NCI-H524 treated with DMSO at 0.1 percent for 48 hours (cell line): ENCODE measurements around the gene FHDC1.
"Not testable (repeated sequence)": the region's sequence is repeated elsewhere in the genome, so short reads cannot be mapped to it uniquely, and the experiment has no call there.

ENCODE experiments used
- DNase-seq: peaks from one replicate; lab custom pipeline; 2025; lab: John Stamatoyannopoulos, UW

Gene FHDC1, protein sequence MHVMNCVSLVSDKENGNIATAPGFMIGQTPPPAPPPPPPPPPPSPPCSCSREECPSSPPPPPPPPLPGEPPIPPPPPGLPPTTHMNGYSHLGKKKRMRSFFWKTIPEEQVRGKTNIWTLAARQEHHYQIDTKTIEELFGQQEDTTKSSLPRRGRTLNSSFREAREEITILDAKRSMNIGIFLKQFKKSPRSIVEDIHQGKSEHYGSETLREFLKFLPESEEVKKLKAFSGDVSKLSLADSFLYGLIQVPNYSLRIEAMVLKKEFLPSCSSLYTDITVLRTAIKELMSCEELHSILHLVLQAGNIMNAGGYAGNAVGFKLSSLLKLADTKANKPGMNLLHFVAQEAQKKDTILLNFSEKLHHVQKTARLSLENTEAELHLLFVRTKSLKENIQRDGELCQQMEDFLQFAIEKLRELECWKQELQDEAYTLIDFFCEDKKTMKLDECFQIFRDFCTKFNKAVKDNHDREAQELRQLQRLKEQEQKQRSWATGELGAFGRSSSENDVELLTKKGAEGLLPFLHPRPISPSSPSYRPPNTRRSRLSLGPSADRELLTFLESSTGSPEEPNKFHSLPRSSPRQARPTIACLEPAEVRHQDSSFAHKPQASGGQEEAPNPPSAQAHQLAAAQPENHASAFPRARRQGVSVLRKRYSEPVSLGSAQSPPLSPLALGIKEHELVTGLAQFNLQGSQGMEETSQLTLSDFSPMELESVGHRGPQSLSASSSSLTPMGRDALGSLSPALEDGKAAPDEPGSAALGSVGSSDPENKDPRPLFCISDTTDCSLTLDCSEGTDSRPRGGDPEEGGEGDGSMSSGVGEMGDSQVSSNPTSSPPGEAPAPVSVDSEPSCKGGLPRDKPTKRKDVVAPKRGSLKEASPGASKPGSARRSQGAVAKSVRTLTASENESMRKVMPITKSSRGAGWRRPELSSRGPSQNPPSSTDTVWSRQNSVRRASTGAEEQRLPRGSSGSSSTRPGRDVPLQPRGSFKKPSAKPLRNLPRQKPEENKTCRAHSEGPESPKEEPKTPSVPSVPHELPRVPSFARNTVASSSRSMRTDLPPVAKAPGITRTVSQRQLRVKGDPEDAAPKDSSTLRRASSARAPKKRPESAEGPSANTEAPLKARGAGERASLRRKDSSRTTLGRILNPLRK

DNA sequence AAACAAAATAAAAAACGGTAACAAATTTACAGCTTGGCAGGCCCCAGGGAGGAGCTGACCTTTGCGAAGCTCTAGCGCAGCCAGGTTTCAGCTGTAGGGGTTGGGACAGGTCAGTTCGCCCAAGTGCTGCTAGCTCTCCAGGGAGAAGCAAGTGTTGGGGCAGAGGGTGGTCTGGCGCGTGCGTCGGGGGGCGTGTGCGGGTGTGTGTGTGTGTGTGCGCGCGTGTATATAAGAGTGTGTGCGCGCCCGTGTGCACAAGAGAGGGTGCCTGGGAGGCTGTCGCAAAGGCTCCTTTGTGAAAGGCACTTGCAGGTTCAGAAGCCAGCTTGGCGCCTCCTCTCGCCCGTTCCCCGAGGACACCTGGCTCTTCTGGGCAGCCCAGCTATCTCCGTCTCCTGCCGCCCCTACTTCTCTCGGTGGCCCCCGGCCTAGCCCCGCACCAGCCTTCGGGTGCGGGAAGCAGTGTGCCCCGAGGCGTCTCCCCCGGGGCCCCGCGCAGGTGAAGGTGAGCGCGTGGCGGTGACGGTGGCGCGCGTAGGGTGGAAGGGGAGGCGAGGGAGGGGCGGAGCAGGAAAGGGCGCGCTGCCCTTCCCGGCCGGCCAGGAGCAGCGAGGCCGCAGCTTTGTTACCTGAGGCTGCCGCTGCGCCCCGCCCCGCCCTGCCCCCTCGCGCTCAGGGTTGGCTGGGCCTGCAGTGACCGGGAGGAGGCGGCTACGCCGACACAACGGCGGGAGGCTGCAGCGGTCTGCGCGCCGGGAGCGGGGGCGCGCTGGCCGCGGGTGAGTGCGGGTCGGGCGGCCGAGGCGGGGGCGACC, at the start of gene FHDC1:
FHDC1 (plus strand) TSS at position 693 of the 815 bp plus-strand sequence. CDS start 6,735 bp downstream, outside the sequence.
- no peak for DNase-seq

DNA sequence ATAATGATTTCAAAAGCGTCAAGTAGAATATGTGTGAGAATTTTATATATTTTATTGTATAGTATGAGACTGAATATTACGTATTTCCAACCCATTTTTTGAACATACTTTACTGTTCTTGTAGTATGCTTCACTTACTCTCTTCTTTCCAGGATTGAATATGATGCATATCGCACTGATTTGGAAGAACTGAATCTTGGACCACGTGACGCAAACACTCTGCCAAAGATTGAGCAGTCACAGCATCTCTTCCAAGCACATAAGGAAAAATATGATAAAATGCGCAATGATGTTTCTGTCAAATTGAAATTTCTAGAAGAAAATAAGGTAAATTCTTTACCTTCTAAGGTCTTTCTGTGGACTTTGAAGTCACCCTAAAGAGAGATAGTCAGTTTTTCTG, 48.1 kb upstream of the FHDC1 start:
- DNase-seq, result no peak

- no peak for DNase-seq
These were observed 43.1 kb upstream of the FHDC1 start for GRCh38 chr4:152892974-152893373.

DNA sequence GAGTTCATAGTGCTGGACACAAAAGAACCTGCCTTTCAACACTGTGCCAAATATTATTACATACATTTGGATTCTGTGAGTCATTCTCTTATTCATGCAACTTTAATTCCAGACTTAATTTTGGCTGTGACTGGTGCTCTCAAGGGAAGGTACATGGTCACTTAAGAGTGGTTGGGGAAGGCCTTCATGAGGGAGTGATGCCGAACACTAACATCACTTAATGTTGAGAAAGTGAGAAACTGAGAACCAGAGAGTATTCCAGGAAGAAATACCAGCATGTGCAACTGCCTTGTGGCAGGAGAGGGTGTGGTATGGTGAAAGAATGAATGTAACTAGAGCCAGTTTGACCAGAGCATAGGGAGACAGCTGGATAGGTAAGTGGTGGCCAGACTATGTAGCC, 41.5 kb upstream of the FHDC1 start:
- no peak for DNase-seq

DNA sequence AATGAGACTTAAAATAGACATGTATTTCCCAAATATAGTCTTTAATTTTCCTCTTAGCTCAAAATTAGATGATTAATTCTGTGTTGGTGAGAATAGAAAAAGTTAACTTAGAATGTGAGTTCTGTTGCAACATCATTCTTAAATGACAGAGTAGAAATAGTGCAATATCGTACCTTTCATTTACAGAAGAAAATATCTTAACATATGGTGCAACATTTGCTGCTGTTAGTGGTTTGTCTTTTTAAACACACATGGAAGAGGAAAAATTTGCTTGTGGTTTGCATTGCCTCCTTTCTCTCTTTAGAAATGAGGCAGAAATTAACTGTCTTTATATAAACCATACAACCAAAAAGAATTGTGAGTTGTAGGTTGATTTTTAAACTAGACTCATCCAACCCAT, 39.3 kb upstream of the FHDC1 start:
- DNase-seq, result no peak

- not testable (repeated sequence) for DNase-seq
These were observed 38.0 kb upstream of the FHDC1 start for GRCh38 chr4:152898133-152898532.

DNA sequence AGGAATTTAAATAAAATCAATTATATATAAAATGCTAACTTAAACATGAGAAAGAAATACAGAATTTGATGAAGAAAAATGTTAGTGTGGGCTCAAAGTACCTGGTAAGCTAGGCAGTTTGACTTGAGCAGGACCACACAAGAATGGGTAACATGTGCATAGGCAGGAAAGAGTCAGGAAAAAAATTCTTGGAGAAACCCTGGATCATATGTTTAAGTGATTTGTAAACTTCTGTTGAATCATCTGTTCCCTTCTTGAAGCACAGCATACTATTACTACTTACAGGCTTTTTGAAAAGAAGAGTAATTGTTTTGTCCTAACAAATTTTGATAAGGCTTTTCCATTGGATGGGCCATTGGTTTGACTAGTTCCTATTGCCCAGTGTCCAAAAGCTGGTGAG, 37.5 kb upstream of the FHDC1 start:
- no peak for DNase-seq

DNA sequence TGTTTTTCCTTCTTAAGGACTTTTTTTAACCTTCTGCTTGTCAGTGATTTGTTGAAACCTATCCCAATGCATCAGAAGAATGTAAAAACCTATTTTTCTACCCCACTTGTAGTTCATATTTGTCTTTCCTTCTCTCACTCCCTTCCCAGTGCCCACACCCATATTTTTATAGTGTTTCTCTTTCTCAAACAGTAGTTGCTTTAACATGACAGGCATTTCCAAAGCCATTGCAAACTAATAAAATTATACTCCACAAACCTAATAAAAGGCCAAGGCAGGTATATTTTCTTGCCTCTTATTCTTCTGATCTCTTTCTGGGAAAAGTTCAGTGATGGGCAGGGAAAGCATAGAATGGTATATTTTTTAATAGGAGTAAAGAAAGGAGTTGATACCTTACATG, 35.7 kb upstream of the FHDC1 start:
- no peak for DNase-seq

- DNase-seq, result no peak
These were observed 34.9 kb upstream of the FHDC1 start for GRCh38 chr4:152901205-152901604.

DNA sequence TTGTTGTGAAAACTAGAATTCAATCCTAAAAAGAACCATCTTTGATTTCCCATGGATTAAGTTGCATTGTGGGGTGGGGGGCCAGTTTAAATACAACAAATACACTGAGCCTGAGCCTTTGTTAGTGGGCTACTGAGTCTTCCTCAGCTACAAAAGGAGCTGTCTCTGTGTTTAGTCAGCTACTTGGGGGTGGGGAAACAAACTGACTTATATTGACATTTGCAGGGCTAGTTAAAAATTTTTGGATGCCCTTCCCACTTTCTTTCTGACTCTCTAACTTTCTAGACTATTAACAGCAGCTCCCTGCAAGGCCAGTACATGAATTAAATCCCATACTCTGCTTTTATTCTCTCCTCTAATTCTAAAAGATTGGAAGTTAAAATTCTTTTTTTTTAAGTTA, 32.5 kb upstream of the FHDC1 start:
- DNase-seq, result no peak

GRCh38 chr4:152909901-152910300, 26.2 kb upstream of the FHDC1 start:
- DNase-seq, result no peak

DNA sequence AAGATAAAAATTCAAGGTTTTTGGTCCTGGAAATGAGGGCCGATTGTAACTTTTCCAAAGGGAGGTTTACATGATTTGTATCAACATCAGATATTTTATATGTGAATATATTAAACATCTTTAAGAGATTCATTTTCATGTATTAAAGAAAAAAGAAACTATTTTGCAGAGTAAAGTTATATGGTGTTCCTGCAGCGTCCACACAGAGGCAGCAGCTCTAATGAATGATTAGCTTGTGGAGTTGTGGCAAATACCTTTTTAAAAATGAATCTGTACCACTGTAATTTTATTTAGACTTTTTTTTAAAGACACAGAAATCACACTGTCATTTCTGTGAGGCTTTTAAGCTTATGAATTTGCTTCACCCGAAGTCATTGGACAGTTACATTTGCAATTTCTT, 25.6 kb upstream of the FHDC1 start:
- DNase-seq, result no peak

- no peak for DNase-seq
These were observed 18.4 kb upstream of the FHDC1 start for GRCh38 chr4:152917543-152918395.

GRCh38 chr4:152919826-152920225, 16.3 kb upstream of the FHDC1 start:
- DNase-seq, result no peak

GRCh38 chr4:152920768-152921167, 15.4 kb upstream of the FHDC1 start:
- no peak for DNase-seq

- DNase-seq, result no peak
These were observed 14.8 kb upstream of the FHDC1 start for GRCh38 chr4:152921284-152921683.

DNA sequence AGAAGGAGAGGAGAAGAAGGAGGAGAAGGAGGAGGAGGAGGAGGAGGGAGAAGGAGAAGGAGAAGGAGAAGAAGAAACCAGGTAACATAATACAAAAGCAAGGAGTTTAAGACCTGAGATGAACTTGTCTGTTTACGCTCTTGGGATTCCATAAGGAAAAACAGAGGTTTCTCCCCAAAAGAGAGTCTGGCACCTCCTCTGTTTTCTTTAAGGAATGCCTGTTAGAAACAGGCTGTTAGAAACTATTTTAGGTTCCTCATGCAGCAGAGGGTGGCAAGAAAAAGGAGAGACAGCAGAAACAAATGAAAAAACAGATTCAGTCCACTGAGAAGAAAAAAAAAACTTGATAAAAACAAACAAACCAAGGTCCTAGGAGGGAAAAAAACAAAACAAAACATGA, 10.3 kb upstream of the FHDC1 start:
- DNase-seq, result no peak

GRCh38 chr4:152926959-152927358, 9.2 kb upstream of the FHDC1 start:
- DNase-seq, result no peak

- DNase-seq, result no peak
These were observed 8.4 kb upstream of the FHDC1 start for GRCh38 chr4:152927737-152928136.

DNA sequence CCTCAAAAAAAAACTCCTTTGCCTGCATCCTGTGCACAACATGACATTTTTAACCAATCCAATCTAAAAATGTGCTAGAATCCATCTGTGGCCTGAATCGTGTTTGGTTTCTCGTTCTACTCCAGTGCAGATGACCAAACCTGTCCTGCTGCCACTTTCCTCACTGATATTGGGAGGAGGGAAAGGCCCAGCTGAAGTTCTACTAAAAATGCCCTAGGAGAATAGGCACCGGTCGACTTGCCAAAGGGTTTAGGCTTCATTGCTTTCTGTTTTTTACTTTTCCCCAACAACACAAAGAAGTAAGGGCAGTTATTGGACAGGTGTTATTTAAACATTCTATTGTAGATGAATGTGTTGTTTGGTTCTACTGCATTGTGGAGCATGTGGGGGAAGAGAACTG, 7.8 kb upstream of the FHDC1 start:
- DNase-seq, result no peak

DNA sequence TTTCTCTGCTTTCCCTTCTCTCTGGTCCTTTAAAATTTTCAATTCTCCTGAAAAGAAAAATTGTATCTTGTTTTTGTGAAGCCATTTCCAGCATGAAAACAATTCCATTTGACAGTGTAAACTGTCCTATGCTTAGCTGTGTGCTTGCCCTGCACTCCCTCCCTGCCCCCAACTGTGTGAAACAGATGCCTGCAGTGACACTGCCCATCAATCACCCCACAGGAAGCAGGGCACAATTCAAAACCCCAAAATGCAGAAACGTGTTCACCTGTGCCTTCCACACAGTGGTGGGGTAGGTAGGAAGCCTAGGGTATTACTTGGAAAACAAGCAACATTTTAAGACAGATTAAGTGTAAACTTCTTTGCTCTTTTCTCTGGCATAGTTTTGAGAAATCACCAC, 6.2 kb upstream of the FHDC1 start:
- DNase-seq, result no peak
